ENCODE data around the gene SLC1A5. TPM values are rescaled to one million over a fixed set of nuclear protein-coding genes. Genes with fewer than 3 reads are reported as not detected.

The SLC1A5 gene
- polyA plus RNA-seq, 2 of the 4 experiments (the other 2 are of a cell fraction): 184 to 302 TPM

DNA sequence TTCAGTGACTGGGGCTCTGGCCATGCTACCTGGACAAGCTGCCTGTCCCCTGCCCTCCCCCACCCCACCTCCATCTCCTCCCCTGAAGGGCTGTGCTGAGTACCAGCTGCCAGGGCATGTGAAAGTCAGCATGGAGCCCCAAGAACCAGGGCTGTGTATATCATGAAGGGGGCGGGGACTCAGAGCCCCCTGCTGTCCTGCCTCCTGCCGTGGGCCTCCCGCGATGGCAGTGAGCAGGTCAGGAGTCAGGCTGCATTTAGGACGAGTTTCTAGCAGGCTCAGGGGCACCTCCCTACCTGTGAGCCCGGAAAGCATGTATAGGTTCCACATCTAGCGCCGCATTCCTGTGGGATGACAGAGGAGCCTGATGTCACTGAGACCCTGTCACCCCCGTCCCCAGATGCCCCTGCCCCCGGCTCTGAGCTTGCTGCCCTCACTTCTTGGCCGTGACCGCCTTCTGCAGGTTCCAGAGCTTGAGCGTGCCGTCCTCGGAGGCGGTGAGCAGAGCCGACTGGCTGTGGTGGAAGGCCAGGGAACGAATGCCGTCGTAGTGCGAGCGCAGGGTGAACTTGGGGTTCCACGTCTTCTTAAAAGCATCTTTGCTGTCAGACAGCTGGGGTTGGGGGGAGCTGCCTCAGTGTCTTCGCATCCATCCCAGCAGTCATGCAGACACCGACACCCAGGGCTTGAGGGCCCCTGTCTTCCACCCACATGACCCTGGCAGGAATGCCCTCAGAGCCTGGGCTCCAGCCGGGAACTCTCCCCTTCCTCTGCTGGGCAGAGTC lies 63.2 kb downstream of the SLC1A5 start:
- Histone ChIP-seq H3K4me1 (peaks cover 8% of the 10 kb centered on the region; the same call in 1 of the 3 replicates), H3K27ac (no peak overlapping the region), H3K4me2 (no peak overlapping the region), H3K4me3 (no peak overlapping the region), H3K9me3 (no peaks in the 10 kb centered on the region)
- CTCF ChIA-PET: interaction anchor here (0.7 to 12.9 kb wide), 8 partner anchors 11 to 115 kb away, joined by 3 to 205 read pairs (median 9); partner anchors contain the start of gene FKRP
- DNase-seq (ENCODE audit: low read depth in 1 of 2, low spot score in 1 of 2) (no peak), FAIRE-seq (no peak), ATAC-seq (no peak)
- 89% methylated on average over 23 of the region's 26 CpGs for WGBS (ENCODE audit: missing lambda C conversion rate)
- TF ChIP-seq PHF8 (IDR thresholded peaks at IDR 0.05; ENCODE audit: borderline replicate concordance, low read depth) (no peak), CEBPB (IDR thresholded peaks at IDR 0.05) (no peak), FOSB (CRISPR knock-in tag; IDR thresholded peaks at IDR 0.05) (no peak), CBX2 (IDR thresholded peaks at IDR 0.05; ENCODE audit: borderline replicate concordance, low read depth) (no peak), HOXA7 (CRISPR knock-in tag; IDR thresholded peaks at IDR 0.05) (no peak), EP300 (IDR thresholded peaks at IDR 0.05) (no peak), CHD2 (IDR thresholded peaks at IDR 0.05; ENCODE audit: low read length, partially characterized antibody) (no peak), EHMT2 (IDR thresholded peaks at IDR 0.05; ENCODE audit: low read depth) (no peak), JUN (IDR thresholded peaks at IDR 0.05) (no peak), TP53 (CRISPR knock-in tag; IDR thresholded peaks at IDR 0.05) (no peak), RAD21 (conservative IDR thresholded peaks at IDR 0.05 in 1 of 2, IDR thresholded peaks at IDR 0.05 in 1 of 2) (no peak)
- POLR2A ChIA-PET: no interaction called here

Small RNAs within 50 kb of the gene (small RNA-seq; reads per million reads assigned to genes)
- gene AC008622.3: 0 reads per million in 6 experiments
- gene HNRNPMP2: 0 reads per million in 6 experiments
- gene RF00019: 0 reads per million in 6 experiments

Other genes starting within 250 kb of the SLC1A5 start
- 321 and 548 TPM in 2 replicates for gene CALM3, start 187.3 kb downstream of the SLC1A5 start, polyA plus RNA-seq (2011; rRNA removed)
- 303 to 327 TPM (median 313 TPM) in 3 replicates for gene CALM3, start 187.3 kb downstream of the SLC1A5 start, polyA plus RNA-seq (2017; fragmentation: RNase III; extraction: RNeasy Plus Mini Kit Qiagen cat#74134 plus additional on column Dnase treatment)
- gene PTGIR, start 163.5 kb downstream of the SLC1A5 start, polyA plus RNA-seq (2011; rRNA removed): 0.06 TPM in 1 of 2 replicates, not detected in the other
- gene PTGIR, start 163.5 kb downstream of the SLC1A5 start, polyA plus RNA-seq (2017; fragmentation: RNase III; extraction: RNeasy Plus Mini Kit Qiagen cat#74134 plus additional on column Dnase treatment): 0.07 TPM in 1 of 3 replicates, not detected in the others
- gene GNG8, start 152.4 kb downstream of the SLC1A5 start, polyA plus RNA-seq (2011; rRNA removed): not detected in 2 replicates
- gene GNG8, start 152.4 kb downstream of the SLC1A5 start, polyA plus RNA-seq (2017; fragmentation: RNase III; extraction: RNeasy Plus Mini Kit Qiagen cat#74134 plus additional on column Dnase treatment): not detected in 3 replicates
- 0.13 and 0.36 TPM in 2 replicates for gene DACT3, start 127.4 kb downstream of the SLC1A5 start, polyA plus RNA-seq (2011; rRNA removed)
- 0.14 to 0.33 TPM (median 0.32 TPM) in 3 replicates for gene DACT3, start 127.4 kb downstream of the SLC1A5 start, polyA plus RNA-seq (2017; fragmentation: RNase III; extraction: RNeasy Plus Mini Kit Qiagen cat#74134 plus additional on column Dnase treatment)
- 8.3 and 10.4 TPM in 2 replicates for gene PRKD2, start 71.5 kb downstream of the SLC1A5 start, polyA plus RNA-seq (2011; rRNA removed)
- 21.7 to 25.8 TPM (median 24.6 TPM) in 3 replicates for gene PRKD2, start 71.5 kb downstream of the SLC1A5 start, polyA plus RNA-seq (2017; fragmentation: RNase III; extraction: RNeasy Plus Mini Kit Qiagen cat#74134 plus additional on column Dnase treatment)
- 14.7 and 16.4 TPM in 2 replicates for gene FKRP, start 42.5 kb downstream of the SLC1A5 start, polyA plus RNA-seq (2011; rRNA removed)
- gene FKRP, start 42.5 kb downstream of the SLC1A5 start, polyA plus RNA-seq (2017; fragmentation: RNase III; extraction: RNeasy Plus Mini Kit Qiagen cat#74134 plus additional on column Dnase treatment): 18.4 to 20.2 TPM (median 18.8 TPM) in 3 replicates
- gene STRN4, start 42.1 kb downstream of the SLC1A5 start, polyA plus RNA-seq (2011; rRNA removed): 62.8 and 66.2 TPM in 2 replicates
- gene STRN4, start 42.1 kb downstream of the SLC1A5 start, polyA plus RNA-seq (2017; fragmentation: RNase III; extraction: RNeasy Plus Mini Kit Qiagen cat#74134 plus additional on column Dnase treatment): 70.0 to 72.9 TPM (median 71.0 TPM) in 3 replicates
- gene AP2S1, start 62.3 kb upstream of the SLC1A5 start, polyA plus RNA-seq (2011; rRNA removed): 117 and 150 TPM in 2 replicates
- 318 to 329 TPM (median 325 TPM) in 3 replicates for gene AP2S1, start 62.3 kb upstream of the SLC1A5 start, polyA plus RNA-seq (2017; fragmentation: RNase III; extraction: RNeasy Plus Mini Kit Qiagen cat#74134 plus additional on column Dnase treatment)
- 48.5 and 51.9 TPM in 2 replicates for gene ARHGAP35, start 72.4 kb upstream of the SLC1A5 start, polyA plus RNA-seq (2011; rRNA removed)
- gene ARHGAP35, start 72.4 kb upstream of the SLC1A5 start, polyA plus RNA-seq (2017; fragmentation: RNase III; extraction: RNeasy Plus Mini Kit Qiagen cat#74134 plus additional on column Dnase treatment): 33.2 to 33.7 TPM (median 33.3 TPM) in 3 replicates
- gene NPAS1, start 231.2 kb upstream of the SLC1A5 start, polyA plus RNA-seq (2011; rRNA removed): 1.3 and 1.5 TPM in 2 replicates
- gene NPAS1, start 231.2 kb upstream of the SLC1A5 start, polyA plus RNA-seq (2017; fragmentation: RNase III; extraction: RNeasy Plus Mini Kit Qiagen cat#74134 plus additional on column Dnase treatment): 2.3 to 3.5 TPM (median 3.4 TPM) in 3 replicates

All from A549 (cell line).